BE2C (cell line): ENCODE data around the gene TBX15.

Experiments used
- DNase-seq: peaks from one replicate; pipeline ENCODE4 v3.0.0-alpha.2; 2020
- H3K27me3 ChIP-seq: fragments of 250-450 bp; sonication (Bioruptor Pico); 2 replicates; pipeline ENCODE4 v1.5.1; 2020; ENCODE audit warnings: mild to moderate bottlenecking
- H3K36me3 ChIP-seq: fragments of 250-450 bp; sonication (Bioruptor Pico); 2 replicates; pipeline ENCODE4 v1.5.1; 2020; ENCODE audit warnings: mild to moderate bottlenecking
- H3K4me1 ChIP-seq: fragments of 250-450 bp; sonication (Bioruptor Pico); 2 replicates; pipeline ENCODE4 v1.5.1; 2020
- H3K4me3 ChIP-seq: 2 replicates; pipeline ENCODE4 v1.5.1; 2011; ENCODE audit warnings: low read depth, low read length
- H3K9me3 ChIP-seq: fragments of 250-450 bp; sonication (Bioruptor Pico); 2 replicates; pipeline ENCODE4 v1.5.1; 2020
- TF ChIP-seq, protein P1 (sequence below): IDR thresholded peaks from 2 replicates; pipeline ENCODE4 v1.5.1; 2012; ENCODE audit warnings: mild to moderate bottlenecking, low read depth, low read length

Gene TBX15

DNA sequence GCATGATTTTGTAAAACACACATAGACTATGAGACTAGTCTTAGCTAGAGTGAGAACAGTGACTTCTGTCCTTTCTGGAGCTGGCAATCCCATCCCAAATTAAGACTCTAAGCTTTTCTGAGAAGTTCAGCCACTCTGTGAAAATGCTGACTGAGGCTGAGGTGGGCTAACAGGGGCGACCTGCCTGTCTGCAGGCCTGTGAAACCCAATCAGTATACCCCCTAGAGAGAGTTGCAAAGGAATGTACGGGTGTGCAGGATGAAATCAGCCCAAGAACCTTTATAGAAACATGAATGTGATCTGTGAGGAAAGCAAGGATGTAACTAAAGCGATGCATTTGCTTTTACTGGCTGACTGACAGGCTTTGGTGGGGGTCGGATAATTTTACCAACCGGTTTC, 16.0 kb upstream of the TBX15 start:
- H3K4me1 ChIP-seq: no peaks in the 10 kb centered on the region
- no peak overlapping the region for H3K4me3 ChIP-seq
- no peak for DNase-seq
- TF ChIP-seq, protein P1, sequence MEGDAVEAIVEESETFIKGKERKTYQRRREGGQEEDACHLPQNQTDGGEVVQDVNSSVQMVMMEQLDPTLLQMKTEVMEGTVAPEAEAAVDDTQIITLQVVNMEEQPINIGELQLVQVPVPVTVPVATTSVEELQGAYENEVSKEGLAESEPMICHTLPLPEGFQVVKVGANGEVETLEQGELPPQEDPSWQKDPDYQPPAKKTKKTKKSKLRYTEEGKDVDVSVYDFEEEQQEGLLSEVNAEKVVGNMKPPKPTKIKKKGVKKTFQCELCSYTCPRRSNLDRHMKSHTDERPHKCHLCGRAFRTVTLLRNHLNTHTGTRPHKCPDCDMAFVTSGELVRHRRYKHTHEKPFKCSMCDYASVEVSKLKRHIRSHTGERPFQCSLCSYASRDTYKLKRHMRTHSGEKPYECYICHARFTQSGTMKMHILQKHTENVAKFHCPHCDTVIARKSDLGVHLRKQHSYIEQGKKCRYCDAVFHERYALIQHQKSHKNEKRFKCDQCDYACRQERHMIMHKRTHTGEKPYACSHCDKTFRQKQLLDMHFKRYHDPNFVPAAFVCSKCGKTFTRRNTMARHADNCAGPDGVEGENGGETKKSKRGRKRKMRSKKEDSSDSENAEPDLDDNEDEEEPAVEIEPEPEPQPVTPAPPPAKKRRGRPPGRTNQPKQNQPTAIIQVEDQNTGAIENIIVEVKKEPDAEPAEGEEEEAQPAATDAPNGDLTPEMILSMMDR: no peak
- H3K36me3 ChIP-seq: no peaks in the 10 kb centered on the region
- no peaks in the 10 kb centered on the region; the same call in 1 of the 2 replicates for H3K9me3 ChIP-seq
- H3K27me3 ChIP-seq: peaks cover 97% of the 10 kb centered on the region

DNA sequence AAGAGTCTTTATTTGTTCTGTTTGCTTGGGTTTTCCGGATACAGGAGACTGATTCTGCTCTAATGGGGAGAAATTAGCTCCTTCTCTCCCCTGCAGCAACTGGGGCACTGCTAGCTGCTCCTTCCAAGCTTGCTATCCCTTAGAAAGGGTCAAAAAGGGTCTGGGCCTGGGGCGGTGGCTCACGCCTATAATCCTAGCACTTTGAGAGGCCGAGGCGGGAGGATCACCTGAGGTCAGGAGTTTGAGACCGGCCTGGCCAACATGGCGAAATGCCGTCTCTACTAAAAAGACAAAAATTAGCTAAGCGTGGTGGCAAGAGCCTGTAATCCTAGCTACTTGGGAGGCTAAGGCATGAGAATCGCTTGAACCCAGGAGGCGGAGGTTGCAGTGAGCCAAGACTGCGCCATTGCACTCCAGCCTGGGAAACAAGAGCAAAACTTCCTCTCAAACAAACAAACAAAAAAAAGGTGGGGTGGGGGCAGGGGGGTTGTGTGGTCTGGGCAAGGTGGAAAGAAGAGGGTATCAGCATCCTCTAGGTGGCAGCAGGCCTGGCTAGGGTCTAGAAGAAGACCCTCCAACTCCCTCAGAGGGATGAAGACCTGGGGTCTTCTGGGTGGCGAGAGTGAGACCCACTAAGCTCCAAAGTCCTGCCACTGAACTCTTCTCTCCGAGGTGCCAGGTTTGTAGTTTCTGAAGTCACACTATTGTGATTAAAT, 15.4 kb upstream of the TBX15 start:
- DNase-seq: no peak

DNA sequence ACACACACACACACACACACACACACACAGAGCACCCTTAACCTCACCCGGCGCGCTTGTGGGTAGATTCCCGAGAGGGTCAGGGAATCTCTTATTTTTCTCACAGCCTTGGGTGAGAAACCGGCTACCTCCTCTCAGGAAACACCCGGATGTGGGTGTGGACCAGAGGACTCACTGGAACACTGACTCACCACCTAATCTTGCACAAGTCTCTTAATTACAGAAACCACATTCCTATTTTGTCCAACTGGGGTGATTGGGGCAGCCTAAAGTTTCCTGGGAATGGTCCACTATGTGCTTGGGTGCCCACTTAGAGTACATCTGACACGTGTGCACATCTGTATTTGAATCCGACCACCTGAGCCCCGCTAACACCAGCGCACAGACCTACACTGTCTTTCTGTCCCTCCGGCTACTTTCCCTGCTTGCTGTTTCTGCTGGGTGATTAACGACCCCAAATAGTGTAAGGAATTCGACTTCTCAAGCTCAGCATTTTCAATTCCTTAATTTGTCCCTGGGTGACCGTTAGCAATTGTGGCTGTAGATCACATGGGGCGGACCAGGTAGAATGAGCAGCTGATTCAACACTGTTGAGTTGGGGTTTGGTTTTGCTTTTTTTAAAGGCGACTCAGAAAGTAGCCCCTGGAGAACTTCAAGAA, 14.0 kb upstream of the TBX15 start:
- Histone ChIP-seq H3K4me3 (no peak overlapping the region), H3K4me1 (no peaks in the 10 kb centered on the region), H3K27me3 (peaks cover 92% of the 10 kb centered on the region), H3K36me3 (no peaks in the 10 kb centered on the region), H3K9me3 (no peaks in the 10 kb centered on the region)
- TF ChIP-seq, protein P1: no peak
- DNase-seq: no peak

More for the DNA sequence above, 15.4 kb upstream of the TBX15 start:
- Histone ChIP-seq H3K4me3 (no peak overlapping the region), H3K27me3 (peaks cover 95% of the 10 kb centered on the region), H3K4me1 (no peaks in the 10 kb centered on the region), H3K9me3 (no peaks in the 10 kb centered on the region; the same call in 1 of the 2 replicates), H3K36me3 (no peaks in the 10 kb centered on the region)
- TF ChIP-seq, protein P1: no peak

DNA sequence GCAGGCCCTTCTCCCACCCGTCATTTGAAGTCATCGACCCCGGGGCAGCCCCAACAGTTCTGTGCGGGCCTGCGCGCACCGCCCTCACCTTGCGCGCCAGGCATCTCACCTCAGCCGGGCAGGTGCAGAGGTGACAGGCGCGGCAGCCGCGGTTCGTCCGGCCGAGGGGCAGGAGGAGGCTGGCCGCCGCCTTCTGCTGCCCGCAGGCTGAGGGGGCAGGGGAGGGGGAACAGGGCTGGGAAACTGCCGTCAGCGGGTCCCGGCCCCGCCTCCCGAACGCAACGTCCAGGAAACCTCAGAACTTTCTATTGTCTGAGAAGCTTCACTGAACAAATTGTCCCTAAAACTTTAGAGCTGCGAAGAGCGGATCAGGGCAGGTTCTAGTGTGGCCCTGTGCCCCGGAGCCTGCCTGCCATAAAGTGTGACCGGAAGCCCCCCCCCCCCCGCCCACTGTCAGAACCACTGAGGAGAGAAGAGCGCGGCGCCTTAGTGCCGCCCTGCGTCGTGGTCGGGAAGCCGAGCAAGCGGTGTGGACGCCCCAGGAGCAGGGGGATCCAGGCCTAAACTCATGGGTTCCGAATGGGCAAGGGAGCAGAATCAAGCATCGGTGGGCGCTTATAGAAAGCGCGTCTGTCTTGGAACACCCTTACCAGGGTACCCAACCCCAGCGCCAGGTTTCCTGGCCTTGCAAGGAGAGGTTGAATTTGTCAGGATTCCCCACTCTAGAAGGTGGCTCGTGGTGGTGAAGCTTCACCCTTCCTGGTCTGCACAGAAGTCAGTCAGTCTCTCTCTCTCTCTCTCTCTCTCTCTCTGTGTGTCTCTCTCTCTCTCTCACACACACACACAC, 13.3 kb upstream of the TBX15 start:
- Histone ChIP-seq H3K27me3 (peaks cover 92% of the 10 kb centered on the region), H3K4me3 (no peak overlapping the region), H3K9me3 (no peaks in the 10 kb centered on the region), H3K4me1 (no peaks in the 10 kb centered on the region), H3K36me3 (no peaks in the 10 kb centered on the region)
- DNase-seq: no peak
- TF ChIP-seq, protein P1: no peak

DNA sequence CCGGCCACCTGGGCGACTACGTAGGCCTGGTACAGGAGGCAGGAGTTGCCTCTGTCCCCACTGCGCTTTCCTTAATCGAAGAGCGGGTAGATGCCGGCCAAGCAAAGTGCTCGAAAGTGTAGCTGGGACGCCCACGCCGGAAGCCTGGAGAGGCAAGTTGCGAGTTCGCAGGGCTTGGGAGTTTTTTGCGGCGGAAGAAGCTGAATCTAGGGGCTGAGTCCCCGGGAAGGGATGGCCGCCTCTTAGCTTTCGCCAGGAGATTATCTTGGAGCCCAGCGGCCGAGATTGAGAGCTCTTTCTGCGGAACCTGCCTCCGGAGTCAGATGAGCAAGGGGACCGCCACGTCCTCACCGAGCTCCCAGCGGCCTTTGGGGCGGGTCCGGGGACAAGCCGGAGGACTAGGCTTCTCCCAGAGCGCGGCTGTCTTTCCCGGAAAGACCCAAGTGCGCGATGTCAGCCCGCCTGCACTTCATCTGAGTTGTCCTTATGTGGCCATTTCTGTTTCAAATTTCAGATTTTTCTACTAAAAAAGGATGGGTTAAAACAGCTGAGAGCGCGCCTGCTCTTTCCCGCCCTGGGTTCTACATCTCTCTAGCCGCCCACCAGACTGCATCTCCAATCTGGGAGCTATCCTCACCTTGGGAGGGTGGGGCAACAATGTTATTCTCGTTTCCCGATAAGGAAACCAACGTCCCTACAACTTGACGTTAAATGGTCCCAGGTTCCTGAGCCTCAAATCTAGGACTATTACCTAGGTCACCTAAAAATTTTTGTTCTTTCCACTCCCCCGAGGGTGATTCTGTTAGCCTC, 12.4 kb upstream of the TBX15 start:
- H3K36me3 ChIP-seq: no peaks in the 10 kb centered on the region
- H3K4me3 ChIP-seq: no peak overlapping the region
- H3K9me3 ChIP-seq: no peaks in the 10 kb centered on the region
- no peaks in the 10 kb centered on the region for H3K4me1 ChIP-seq
- TF ChIP-seq, protein P1: no peak
- H3K27me3 ChIP-seq: peaks cover 92% of the 10 kb centered on the region
- DNase-seq: no peak
